Stomach (tissue), 9 donors: Measurements from ENCODE around the gene COL13A1. TPM values are rescaled to one million over a fixed set of nuclear protein-coding genes. Genes with fewer than 3 reads are reported as not detected.

Source experiments
- DNase-seq, 2 donors: peaks; one replicate each; pipeline versions ENCODE4 v3.0.0 to v3.0.0-alpha.2; 2013 to 2019
- H3K27ac ChIP-seq, 5 donors: fragments of 200-600 bp in 4 of 5; sonication (generic) in 4 of 5; one replicate each; pipeline ENCODE4 v1.5.1; 2013 to 2019; ENCODE audit warnings: mild to moderate bottlenecking in 1 of 5, moderate library complexity in 1 of 5
- H3K27me3 ChIP-seq, 3 donors: fragments of 200-600 bp; sonication (generic); one replicate each; pipeline ENCODE4 v1.5.1; 2017 to 2019; ENCODE audit warnings: mixed run types in 1 of 3
- H3K36me3 ChIP-seq, 4 donors: fragments of 200-600 bp; sonication (generic); 1 replicate in 3 of 4; 2 replicates in 1 of 4; pipeline ENCODE4 v1.5.1; 2016 to 2019
- H3K4me1 ChIP-seq, 4 donors: fragments of 200-600 bp; sonication (generic); one replicate each; pipeline ENCODE4 v1.5.1; 2016 to 2019
- H3K4me3 ChIP-seq, 4 donors: fragments of 200-600 bp; sonication (generic) in 3 of 4; one replicate each; pipeline ENCODE4 v1.5.1; 2016 to 2019; ENCODE audit warnings: mild to moderate bottlenecking in 1 of 4
- H3K9me3 ChIP-seq, 4 donors: fragments of 200-600 bp; sonication (generic); one replicate each; pipeline ENCODE4 v1.5.1; 2016 to 2019
- CTCF ChIP-seq, 7 experiments: fragments of 450-650 bp in 4 of 7; fragments of 200-600 bp in 3 of 7; sonication (generic) in 3 of 7; IDR thresholded peaks; one replicate each; pipeline ENCODE4 v1.5.1; 2016 to 2019; ENCODE audit warnings: antibody characterized with exemption in 7 of 7, control low read depth in 2 of 7, mild to moderate bottlenecking in 1 of 7
- EP300 ChIP-seq: sonication (generic); formaldehyde crosslinking; IDR thresholded peaks from one replicate; pipeline ENCODE4 v1.6.1; 2017; ENCODE audit warnings: antibody characterized with exemption
- POLR2A ChIP-seq, 4 donors: fragments of 450-650 bp; IDR thresholded peaks; one replicate each; pipeline ENCODE4 v1.6.1; 2016; ENCODE audit warnings: antibody characterized with exemption in 4 of 4, control low read depth in 2 of 4, mild to moderate bottlenecking in 1 of 4, moderate library complexity in 1 of 4
- POLR2AphosphoS5 ChIP-seq, 3 donors: sonication (generic); formaldehyde crosslinking; IDR thresholded peaks; one replicate each; pipeline ENCODE4 v1.6.1; 2016; ENCODE audit warnings: antibody characterized with exemption in 3 of 3
- WGBS, 5 donors: extraction: QIAGEN DNeasy Blood & Tissue Kit in 3 of 5; methylation state at CpG; one replicate each; pipeline versions ENCODE4 v1.1.5 to v1.1.7; 2013 to 2018; 5-methylcytosine and 5-hydroxymethylcytosine counted together
- intact Hi-C: fragments of 100-400 bp; cut with DNase I; formaldehyde crosslinking; loops from one replicate; pipeline ENCODE4 v1.15.1; 2023; ENCODE audit warnings: low total_unique reads
- polyA plus RNA-seq, 3 donors: library from polyadenylated mRNA; stranded (reverse); fragments of 200-250 nt; gene quantifications; one replicate each; pipeline ENCODE4 v1.2.3, GENCODE V29; 2013
- total RNA-seq, 5 donors: library from RNA; depleted of rRNA; stranded (reverse); fragments of >200 nt; gene quantifications; one replicate each; pipeline versions ENCODE4 v1.1.0 to v1.2.3, GENCODE V29; 2014 to 2016
- donor health status: healthy with polysubstance abuse.
- donor health status: Bipolar disorder and iron deficiency.
- donor health status: healthy.

The COL13A1 gene
- total and polyA plus RNA-seq, 8 donors, result 0.58 to 9.9 (median 6.9) TPM

- WGBS, 5 donors, result 46 to 67% (median 62%) methylated on average over 8 of the region's 8 CpGs
- no peaks in the 10 kb centered on the region for H3K9me3 ChIP-seq
- H3K4me1 ChIP-seq, result no peaks in the 10 kb centered on the region
- DNase-seq, result no peak
- H3K36me3 ChIP-seq, result no peaks in the 10 kb centered on the region
- no peak overlapping the region for H3K4me3 ChIP-seq
- TF ChIP-seq EP300, result no peak
- TF ChIP-seq POLR2A (IDR thresholded peaks at IDR 0.05), result no peak
- no peak for TF ChIP-seq CTCF (IDR thresholded peaks at IDR 0.05)
- peaks cover 0 to 20% (median 0%) of the 10 kb centered on the region in 3 donors for H3K27me3 ChIP-seq
- no peak overlapping the region for H3K27ac ChIP-seq
- intact Hi-C loops, result no loop called here
These were observed 28.1 kb downstream of the COL13A1 start for GRCh38 chr10:69829775-69830174.

- WGBS, 5 donors, result 42 to 60% (median 48%) methylated on average over 5 of the region's 5 CpGs
- Histone ChIP-seq H3K9me3 (no peaks in the 10 kb centered on the region), H3K36me3 (no peaks in the 10 kb centered on the region), H3K27ac (no peak overlapping the region), H3K4me1 (peaks cover 0 to 4% (median 0%) of the 10 kb centered on the region in 4 donors), H3K27me3 (peaks cover 0 to 34% (median 0%) of the 10 kb centered on the region in 3 donors), H3K4me3 (no peak overlapping the region)
- no peak for DNase-seq
- intact Hi-C loops, result no loop called here
- TF ChIP-seq POLR2AphosphoS5 (IDR thresholded peaks at IDR 0.05), result no peak
- no peak for TF ChIP-seq CTCF (IDR thresholded peaks at IDR 0.05)
- no peak for TF ChIP-seq POLR2A (IDR thresholded peaks at IDR 0.05)
- TF ChIP-seq EP300, result no peak
These were observed 29.6 kb downstream of the COL13A1 start for GRCh38 chr10:69831231-69831855.

- Histone ChIP-seq H3K9me3 (no peaks in the 10 kb centered on the region), H3K27ac (no peak overlapping the region), H3K4me3 (no peak overlapping the region), H3K4me1 (peaks cover 0 to 20% (median 5%) of the 10 kb centered on the region in 4 donors), H3K27me3 (peaks cover 0 to 22% (median 0%) of the 10 kb centered on the region in 3 donors), H3K36me3 (no peaks in the 10 kb centered on the region)
- intact Hi-C loops, result no loop called here
- 69 to 80% (median 75%) methylated on average over 6 of the region's 6 CpGs for WGBS, 5 donors
- DNase-seq, result no peak
- TF ChIP-seq CTCF (IDR thresholded peaks at IDR 0.05) (no peak), POLR2A (IDR thresholded peaks at IDR 0.05) (no peak), EP300 (no peak), POLR2AphosphoS5 (IDR thresholded peaks at IDR 0.05) (no peak)
These were observed 33.5 kb downstream of the COL13A1 start for GRCh38 chr10:69835233-69835632.

GRCh38 chr10:69835875-69836730 lies 34.4 kb downstream of the COL13A1 start:
- WGBS, 5 donors, result 48 to 57% (median 52%) methylated on average over 4 to 8 of the region's 8 CpGs
- TF ChIP-seq POLR2A (IDR thresholded peaks at IDR 0.05), result no peak
- TF ChIP-seq EP300, result no peak
- peak in 1 of 2 donors; percentile 73 for DNase-seq

More at GRCh38 chr10:69835875-69836730, 34.4 kb downstream of the COL13A1 start:
- intact Hi-C loops, result no loop called here
- H3K4me3 ChIP-seq, result no peak overlapping the region
- H3K4me1 ChIP-seq, result peaks cover 0 to 28% (median 5%) of the 10 kb centered on the region in 4 donors
- peaks cover 0 to 22% (median 0%) of the 10 kb centered on the region in 3 donors for H3K27me3 ChIP-seq
- no peak overlapping the region for H3K27ac ChIP-seq
- no peaks in the 10 kb centered on the region for H3K9me3 ChIP-seq
- H3K36me3 ChIP-seq, result no peaks in the 10 kb centered on the region
